Hepatocyte (in vitro differentiated cells): ENCODE measurements around the gene ATP1A3.

ENCODE experiments used
- EZH2phosphoT487 ChIP-seq: fragments of 200-600 bp; sonication (generic); IDR thresholded peaks from one replicate; pipeline ENCODE4 v1.6.1; 2018; ENCODE audit warnings: antibody characterized with exemption, mild to moderate bottlenecking, low read depth, moderate library complexity; ENCODE audit not compliant: unreplicated experiment, severe bottlenecking
- TF ChIP-seq, protein P1 (sequence below): fragments of 200-600 bp; sonication (generic); IDR thresholded peaks from 2 replicates; pipeline ENCODE4 v1.5.1; 2016; ENCODE audit warnings: antibody characterized with exemption, mild to moderate bottlenecking; ENCODE audit not compliant: poor library complexity

DNA sequence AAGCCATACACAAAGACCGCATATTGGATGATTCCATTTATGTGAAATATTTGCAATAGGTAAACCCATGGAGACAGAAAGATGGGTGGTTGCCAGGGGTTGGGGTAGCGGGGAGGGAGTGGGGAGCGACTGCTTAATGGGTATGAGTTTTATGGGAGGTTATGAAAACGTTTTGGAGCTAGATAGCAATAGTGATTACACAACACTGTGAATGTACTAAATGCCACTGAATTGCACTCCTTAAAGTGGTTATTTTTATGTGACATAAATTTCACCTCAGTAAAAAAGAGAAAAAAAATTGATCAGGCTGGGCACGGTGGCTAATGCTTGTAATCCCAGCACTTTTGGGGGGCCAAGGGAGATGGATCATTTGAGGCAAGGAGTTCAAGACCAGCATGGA is 39.4 kb upstream of the ATP1A3 start:
- TF ChIP-seq, protein P1, sequence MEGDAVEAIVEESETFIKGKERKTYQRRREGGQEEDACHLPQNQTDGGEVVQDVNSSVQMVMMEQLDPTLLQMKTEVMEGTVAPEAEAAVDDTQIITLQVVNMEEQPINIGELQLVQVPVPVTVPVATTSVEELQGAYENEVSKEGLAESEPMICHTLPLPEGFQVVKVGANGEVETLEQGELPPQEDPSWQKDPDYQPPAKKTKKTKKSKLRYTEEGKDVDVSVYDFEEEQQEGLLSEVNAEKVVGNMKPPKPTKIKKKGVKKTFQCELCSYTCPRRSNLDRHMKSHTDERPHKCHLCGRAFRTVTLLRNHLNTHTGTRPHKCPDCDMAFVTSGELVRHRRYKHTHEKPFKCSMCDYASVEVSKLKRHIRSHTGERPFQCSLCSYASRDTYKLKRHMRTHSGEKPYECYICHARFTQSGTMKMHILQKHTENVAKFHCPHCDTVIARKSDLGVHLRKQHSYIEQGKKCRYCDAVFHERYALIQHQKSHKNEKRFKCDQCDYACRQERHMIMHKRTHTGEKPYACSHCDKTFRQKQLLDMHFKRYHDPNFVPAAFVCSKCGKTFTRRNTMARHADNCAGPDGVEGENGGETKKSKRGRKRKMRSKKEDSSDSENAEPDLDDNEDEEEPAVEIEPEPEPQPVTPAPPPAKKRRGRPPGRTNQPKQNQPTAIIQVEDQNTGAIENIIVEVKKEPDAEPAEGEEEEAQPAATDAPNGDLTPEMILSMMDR: no peak
- no peak for TF ChIP-seq EZH2phosphoT487
